Measurements from ENCODE around the gene TRIM71.
"Not testable (repeated sequence)": the region's sequence is repeated elsewhere in the genome, so short reads cannot be mapped to it uniquely, and the experiment has no call there.

The TRIM71 gene

DNA sequence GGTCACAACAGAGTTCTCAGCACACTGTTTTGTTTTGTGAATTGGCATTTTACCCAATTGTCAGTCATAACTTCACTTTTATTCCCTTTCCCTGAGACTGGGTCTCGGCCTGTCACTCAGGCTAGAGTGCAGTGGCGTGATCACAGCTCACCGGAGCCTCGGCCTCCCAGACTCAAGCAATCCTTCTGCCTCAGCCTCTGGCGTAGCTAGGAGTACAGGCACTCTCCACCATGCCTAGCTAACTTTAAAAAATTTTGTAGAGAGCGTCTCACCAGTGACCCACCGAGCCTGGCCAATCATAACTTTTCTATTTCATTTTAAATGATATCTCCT is 26.5 kb downstream of the TRIM71 start:
- no peak for DNase-seq

DNA sequence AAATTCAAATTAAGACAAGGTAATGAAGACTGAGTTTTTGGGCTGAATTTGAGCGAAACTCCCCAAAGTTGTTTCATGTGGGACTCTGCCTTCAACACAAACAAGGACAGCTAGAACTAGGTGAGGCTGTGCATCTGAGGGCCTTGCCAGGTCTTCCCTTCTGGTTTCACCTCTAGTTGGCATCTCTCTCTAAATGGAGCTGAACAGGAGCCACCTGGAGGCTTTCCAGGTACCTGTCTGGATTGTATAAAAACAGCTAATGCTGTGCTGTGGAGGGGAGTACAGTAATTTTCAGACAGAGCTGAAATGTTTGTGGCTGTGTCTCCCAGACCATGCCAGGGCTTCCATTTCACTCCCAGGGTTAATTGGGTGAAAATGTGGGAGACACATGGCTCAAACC is 27.1 kb downstream of the TRIM71 start:
- no peak for DNase-seq

DNA sequence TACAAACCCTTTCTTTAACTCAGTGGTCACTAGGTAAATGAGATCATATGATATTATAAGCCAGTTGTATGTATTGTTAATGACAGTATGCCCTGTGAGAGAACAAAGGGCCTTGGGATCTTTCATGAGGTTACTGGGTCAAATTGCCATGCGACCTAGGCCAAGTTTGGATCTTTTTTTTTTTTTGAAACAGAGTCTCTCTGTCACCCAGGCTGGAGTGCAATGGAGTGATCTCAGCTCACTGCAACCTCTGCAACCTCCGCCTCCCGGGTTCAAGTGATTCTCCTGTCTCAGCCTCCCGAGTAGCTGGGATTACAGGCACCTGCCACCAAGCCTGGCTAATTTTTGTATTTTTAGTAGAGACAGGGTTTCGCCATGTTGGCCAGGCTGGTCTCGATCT is 27.7 kb downstream of the TRIM71 start:
- not testable (repeated sequence) for DNase-seq

DNA sequence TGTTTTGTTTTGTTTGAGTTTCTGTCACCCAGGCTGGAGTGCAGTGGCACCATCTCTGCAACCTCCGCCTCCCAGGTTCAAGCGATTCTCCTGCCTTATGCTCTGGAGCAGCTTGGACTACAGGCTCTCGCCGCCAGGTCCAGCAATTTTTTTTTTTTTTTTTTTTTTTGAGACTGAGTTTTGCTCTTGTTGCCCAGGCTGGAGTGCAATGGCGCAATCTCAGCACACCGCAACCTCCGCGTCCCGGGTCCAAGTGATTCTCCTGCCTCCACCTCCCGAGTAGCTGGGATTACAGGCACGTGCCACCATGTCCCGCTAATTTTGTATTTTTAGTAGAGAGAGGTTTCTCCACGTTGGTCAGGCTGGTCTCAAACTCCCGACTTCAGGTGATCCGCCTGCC is 29.2 kb downstream of the TRIM71 start:
- DNase-seq = not testable (repeated sequence)

DNA sequence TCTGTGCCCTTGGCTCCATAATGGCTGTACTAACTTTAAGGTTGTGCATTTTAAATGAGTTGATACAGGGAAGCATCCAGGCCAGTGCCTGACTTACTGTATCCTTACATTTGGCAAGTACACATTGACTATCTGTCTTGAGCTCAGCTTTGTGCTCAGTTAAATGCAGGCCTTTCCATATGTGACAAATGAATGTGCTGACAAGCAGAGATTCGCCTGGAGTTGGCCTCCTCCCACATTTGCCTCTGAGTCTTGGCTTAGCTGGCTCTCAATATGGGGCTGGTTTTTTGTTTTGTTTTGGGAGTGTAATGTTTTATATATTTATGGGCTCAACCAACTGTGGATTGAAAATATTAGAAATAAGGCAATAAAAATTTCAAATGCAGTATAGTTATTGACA is 29.7 kb downstream of the TRIM71 start:
- DNase-seq = no peak

DNA sequence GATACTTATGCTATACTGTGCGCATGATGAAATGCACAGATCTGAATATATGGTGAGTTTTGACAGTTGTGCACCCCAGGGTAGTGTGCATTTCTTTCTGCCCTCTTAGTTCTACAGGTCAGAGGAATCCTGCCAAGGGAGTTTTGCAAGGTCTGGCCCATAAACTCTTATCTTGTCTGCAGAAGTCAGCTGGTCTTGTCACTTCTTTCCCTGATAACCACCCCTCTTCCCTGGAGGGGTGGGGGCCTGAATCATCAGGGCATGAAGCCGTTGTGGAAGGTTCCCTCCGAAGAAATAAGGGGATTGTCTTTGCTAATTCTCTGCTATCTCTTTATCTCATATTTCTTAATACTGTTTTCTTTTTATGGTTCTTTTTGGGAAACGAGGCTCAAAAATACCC is 30.4 kb downstream of the TRIM71 start:
- no peak for DNase-seq

DNA sequence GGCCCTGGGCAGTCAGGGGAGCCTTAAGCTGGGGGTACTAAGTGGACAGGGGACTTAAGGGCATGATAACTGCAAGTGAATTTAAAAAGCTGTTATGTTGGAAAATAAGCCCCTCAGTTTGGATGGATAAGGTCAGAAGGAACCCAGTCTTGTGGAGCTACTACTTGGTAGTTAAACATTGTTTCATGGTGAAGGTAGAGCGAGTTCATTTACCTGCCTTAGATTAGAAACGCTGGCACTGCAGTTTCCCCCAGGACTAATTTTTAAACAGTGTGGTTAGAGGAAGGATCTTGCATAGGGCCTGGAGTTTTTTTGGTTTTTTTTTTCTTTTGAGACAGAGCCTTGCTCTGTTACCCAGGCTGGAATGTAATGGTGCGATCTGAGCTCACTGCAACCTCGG is 31.2 kb downstream of the TRIM71 start:
- DNase-seq = no peak

DNA sequence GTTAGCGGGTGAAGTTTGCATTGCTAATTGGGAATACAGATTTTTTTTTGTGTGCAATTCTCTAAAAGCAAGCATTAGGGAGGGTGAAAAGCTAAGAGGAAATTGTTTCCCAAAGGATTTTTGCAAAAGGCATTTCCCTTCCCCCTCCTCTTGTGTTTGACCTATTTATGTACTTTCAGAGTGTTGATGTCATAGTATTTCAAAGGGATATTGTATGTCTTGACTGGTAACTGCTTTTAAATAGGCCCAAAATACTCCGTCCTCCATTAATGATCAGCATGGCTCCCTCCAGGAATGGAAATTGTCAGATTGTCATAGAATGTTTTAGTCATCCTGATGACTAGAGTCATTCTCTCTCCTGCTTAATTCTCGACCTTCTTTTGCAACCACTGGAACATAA is 32.4 kb downstream of the TRIM71 start:
- DNase-seq = no peak

DNA sequence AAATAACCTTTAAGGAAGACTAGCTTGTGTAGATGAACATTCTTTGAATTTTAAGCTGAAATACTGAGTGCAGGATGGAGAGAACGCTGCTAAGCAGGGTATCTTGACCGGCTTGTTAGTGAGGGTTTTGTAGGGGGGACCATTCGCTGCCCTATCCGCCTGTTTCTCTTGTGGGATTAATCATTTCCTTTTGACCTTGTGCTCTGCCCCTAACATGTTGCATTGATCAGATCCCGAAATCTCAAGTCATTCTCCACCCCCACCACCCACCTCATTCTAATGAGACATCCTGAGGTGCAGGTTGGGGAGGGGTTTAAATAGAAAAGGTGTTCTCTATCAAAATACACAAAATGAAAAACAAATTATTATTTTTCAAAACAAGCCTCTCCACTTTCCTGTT is 32.8 kb downstream of the TRIM71 start:
- no peak for DNase-seq

DNA sequence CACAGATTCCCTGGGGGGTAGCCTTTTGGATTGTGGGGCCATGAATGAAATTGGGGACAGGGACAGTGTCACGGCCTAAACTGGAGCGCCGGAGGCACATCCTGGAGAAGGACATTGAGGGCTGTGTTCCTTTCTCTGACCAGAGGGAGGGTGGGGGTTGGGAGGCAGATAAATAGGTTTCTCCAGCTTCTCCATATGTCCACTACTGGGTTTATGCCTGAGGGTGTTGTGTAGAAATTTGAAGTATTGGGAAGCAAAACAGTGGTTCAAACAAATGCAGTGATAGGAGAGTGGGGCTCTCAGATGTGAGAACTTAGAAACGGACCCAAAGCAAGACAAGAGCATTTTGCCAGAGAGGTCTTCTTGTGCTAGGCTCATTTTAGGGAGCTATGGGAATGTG is 34.3 kb downstream of the TRIM71 start:
- DNase-seq = no peak

DNA sequence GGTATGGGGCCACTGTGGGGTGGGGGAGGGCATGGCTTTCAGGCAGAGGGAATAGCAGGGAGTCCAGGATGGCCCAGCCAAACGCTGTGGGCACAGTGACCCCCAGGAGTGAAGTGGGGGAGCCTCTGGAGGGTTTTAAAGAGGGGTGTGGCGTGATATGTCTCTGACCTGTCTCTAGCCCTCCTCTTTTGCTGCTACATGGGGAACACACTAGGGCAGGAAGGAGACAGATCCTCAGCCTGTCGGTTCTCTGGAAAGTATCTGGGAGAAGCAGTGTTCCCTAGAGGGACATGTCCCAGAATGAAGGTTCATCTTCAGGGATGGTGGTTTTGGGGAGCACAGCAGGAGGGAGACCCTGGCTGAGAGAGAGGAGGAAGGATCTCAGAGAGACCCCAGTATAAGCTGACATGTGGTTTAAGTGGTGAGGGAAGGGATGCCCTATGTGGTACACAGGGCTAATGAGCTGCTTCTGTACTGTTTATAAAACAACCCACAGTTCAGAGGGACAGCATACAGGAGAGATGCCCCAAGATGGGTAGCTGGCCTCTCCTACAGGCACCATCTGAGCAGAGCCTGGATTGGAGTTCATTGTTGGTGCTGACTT is 37.7 kb downstream of the TRIM71 start:
- no peak for DNase-seq

DNA sequence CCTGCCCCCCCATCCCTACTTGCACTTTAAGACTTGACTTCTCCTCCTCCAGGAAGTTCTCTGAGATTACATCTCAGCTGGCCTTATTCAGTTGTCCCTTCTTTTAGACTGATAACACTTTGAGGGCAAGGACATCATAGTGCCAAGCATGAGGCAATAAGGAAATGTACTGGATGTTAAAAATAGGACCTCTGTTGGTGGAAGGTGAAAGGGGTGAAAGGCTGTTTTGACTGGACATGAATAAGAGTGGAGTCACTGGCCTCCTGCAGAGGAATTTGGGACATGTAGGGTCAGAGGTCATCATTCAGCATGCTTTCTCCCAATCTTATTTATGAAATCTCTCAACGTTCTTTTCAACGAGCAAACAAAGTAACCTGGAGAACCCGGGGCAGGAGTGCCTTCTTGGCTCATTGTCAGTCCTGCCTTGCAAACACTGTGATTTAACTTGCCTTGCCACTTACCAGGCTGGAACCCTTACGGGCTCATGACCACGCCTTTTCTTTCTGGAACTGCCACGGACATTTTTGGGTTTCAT is 38.6 kb downstream of the TRIM71 start:
- DNase-seq = no peak

DNA sequence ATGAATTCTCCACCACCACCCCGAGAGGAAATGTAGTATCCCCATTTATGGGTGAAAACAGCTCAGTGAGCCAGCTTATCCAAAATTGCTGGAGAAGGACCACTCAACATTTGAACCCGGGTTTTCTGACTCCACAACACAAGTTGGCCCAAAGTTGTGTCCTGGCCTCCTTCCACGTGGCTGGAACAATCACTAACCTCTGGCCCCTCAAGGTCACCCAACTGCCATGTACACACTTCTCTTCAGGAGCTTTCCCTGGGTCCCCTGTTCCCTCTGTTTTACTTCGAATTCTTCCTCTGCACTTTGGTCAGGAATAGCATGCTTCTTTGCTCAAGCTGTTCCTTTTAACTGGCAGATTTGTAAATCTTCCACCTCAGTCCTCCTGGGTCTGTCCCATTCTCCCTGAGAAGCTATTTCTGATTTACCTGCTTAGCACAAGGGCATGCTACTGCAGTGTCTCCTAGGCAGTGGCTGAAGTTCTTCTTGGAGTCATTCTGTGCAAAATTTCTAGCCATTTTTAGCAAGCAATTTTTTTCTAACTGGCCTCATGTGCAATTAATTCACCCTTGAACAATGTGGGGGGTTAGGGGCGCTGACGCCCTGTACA is 39.2 kb downstream of the TRIM71 start:
- DNase-seq = no peak

DNA sequence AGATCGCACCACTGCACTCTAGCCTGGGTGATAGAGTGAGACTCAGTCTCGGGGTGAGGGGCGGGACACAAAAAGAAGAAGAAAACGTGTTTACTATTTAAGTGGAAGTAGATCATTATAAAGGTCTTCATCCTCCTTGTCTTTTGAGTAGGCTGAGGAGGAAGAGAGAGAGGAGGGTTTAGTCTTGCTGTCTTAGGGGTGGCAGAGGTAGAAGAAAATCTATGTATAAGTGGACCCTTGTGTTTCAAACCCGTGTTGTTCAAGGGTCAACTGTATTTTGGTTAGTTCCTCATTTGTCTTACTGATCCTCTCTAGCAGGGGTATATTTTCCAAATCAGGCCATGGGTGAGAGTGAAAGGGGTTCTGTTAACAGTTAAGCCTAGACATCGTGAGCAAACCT is 40.1 kb downstream of the TRIM71 start:
- DNase-seq = no peak

DNA sequence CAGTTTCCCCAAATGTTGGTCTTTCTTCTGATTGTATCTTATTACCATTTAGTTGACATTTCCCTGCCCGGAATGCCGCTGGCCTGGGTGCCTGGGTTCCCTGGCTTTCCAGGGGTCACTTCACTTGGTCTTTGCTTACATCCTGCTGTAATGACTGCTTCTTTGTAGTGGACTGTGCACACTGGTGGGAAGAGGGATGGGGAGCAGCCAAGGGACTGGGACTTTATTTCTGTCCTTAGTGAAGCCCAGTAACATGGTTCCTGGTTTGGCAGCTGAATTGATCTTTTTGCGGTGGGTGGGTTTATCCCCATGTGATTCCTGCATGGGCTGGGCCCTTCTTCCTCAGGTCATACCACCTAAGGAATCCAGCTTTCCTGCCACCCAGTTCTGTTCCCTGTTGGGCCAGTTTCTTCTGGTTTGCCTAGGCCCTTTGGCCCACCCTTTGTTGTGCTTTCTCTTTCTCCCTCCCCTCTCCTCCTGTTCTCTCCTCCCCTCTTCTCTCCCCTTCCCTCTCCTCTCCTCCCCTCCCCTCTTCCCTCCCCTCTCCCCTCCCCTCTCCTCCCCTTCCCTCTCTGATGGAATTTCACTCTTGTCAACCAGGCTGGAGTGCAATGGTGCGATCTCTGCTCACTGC is 41.9 kb downstream of the TRIM71 start:
- DNase-seq = no peak

DNA sequence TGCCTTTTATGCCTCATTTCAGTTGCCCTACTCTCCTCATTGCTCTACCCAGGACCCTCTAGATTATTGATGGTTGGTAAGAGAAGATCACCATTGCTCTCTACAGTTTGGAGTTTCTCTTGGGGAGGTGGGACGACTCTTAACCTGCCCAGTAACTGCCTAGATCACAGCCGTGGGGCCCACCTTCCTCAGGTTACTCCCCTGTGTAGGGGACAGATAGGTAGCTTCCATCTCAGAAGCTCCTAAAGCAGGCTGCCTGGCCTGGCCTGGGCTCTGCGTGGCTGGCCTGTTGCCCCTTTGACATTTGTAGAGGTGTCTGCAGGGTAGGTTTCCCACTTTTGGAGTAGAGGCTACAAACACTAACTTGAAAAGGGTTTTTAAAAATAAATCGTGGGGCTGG is 42.7 kb downstream of the TRIM71 start:
- no peak for DNase-seq

DNA sequence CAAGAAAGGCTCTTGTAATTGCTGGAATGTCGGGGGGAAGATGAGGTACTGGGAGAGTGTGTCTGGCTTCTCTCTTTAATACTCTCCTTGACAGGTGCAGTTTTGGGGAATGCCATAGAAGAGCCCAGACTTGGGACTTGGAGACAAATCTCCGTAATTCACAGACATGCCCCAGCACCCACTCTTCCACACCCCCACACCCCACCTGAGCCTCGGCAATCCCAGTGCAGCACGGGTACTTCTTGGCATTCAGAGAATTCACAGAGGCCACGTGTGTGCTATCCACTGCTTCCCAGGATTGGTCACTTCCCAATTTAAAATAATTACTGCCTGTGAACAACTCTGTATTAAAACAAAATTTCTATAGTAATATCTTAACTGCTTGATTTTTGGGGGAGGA is 43.9 kb downstream of the TRIM71 start:
- DNase-seq = no peak

DNA sequence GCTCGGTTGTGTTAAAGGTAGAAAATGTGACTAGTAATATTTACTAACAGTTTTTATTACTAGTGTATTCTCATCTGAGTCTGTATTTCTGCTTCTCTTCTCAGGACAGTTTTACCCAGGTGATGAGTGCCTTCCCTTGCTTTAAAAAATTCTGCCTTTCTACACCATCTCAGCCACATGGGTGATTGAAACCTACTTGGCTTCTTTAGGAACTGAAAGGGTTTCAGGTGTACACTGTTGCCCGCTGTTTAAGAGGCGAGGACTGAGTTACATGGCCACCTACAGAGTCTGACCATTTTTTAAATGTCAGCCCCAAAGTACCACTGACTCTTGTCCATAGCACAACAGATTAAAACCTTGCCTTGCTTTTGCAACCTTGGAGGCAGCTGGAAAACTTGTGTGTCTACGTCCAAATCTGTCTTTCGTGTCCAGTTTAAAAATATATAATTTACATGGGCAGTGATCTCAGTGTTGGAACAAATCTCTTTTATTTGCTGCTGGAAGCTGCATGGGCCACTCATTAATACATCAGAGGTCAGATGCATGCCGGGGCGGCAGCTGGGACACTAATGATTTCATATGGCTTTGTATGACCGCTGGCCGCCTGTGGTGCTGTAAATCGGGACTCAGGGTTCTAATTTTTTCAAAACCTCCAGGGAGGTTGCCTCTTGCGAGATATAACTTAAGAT is 44.6 kb downstream of the TRIM71 start:
- no peak for DNase-seq

DNA sequence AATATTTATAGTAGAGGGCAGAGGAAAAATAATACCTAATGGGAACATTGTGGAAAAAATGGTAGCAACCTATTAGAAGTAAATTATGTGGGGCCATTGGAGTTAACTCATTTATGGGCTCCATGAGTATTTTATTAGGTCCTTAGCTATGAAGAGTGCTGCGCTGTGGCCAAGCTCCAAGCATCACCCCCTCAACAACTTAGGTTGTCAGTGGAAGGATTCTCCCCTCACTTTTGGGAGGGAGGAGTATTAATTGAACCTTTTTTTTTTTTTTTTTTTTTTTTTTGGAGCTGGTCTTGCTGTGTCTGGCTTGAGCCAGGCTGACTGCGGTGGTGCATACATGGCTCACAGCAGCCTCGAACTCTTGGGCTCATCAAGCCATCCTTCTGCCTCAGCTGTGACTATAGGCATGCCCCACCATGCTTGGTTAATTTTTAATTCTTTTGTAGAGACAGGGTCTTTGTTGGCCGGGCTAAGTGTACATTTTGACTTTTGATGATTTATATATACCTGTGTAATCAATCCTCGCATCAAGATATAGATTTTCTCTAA is 45.2 kb downstream of the TRIM71 start:
- DNase-seq = no peak

DNA sequence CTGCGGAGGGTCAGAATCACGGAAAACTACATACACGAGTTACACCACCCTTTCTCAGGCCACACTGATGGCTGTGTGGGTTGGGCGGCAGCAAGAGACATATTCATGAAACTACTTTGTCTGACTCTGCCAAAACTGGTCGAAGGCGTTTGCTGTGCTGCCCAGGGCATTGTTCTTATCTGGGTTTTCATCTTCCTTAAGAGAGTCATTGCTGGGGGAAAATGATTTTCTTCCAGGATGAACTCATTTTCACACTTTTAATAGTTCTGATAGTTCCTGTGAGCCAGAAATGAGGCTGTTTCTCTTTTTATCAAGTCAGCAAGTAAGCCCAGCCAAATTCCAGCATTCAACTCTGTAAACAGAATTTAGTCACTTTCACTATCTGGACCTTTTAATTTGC is 47.6 kb downstream of the TRIM71 start:
- no peak for DNase-seq

DNA sequence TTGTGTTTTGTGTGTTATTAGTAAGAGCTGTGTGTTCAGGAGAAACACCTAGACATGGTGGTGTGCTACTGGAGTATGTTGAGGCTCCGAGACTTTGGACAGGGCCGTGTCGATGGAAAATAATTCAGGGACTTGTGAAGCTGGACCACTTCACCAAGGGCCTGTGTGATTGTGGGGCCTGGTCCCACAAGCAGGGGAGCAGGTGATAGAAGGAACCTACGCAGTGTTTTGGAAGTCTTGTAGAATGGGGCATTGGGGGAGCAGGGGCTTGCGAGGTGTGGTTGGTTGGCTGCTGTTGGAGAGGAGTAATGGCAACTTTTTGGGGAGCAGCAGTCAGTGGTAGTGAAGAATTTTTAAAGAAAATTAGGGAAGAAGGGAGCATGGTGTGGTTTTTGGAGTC is 48.7 kb downstream of the TRIM71 start:
- DNase-seq = no peak

DNA sequence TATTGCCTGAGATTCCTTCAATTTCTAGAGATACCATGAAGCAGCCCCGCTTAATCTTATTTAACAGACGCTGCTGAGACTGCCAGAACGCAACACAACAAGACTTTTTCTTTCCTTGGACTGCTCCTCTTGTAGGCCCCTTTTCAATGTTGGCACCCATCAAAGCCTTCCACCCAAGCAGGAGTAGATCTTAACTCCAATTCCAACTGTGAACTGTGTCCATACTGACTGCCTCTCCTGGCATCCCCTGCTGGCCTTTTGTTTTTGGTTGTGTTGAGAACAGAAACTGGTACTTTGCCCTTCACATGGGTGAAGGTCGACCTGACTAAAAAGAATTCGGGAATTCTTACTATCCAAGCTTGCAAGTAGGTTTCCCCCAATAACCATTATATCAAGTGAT is 50.2 kb downstream of the TRIM71 start:
- DNase-seq = no peak

DNA sequence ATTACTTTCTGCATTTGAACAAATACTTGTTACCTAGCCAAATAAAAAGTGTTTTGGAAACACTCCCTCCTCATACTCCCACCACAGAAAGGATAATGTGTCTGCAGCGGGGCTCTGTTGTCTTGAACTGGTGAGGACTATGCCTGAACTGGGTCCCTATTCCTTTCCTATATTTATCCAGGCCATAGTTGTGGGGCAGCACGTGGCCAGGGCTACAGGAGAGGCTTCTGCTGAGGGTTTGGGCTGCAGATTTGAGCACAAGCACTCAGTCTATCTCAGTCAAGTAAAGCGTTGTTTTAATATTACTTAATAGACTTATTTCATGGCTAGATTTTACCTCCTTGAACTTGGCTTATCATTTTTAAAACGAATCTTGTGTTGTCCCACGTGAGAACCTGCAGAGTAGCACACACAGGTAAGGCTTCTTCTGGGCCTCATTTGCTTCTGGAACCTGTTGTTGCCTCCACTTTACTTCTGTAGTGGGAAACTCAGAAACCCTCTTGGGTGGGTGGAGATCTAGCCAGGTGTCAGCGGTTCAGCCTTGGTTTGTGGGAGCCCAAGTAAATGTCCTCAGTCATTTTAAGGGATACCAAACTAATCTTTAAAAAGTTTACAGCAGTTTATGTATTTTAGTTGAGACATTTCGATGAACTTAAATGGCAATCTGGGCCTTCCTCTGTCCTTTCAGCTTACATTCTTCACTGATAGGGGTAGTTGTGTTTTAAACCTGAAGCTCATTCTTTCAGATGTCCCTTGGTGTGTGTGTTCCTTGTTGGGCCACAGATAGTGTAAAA is 51.1 kb downstream of the TRIM71 start:
- DNase-seq = no peak

Measured in activated effector memory CD4-positive, alpha-beta T cell treated with anti-CD3 and anti-CD28 coated beads, Interleukin-2, amount 50 U/mL, for 16 hours (primary cell).